ENCODE measurements around the gene KIAA1549. TPM values are rescaled to one million over a fixed set of nuclear protein-coding genes. Genes with fewer than 3 reads are reported as not detected.

KIAA1549 gene
- polyA plus RNA-seq, 1 donor (not counting 4 experiments of a cell fraction or from before 2014, with no cell fraction given), result 1.1 TPM

- H3K27me3 ChIP-seq (ENCODE audit: control insufficient read depth, extremely low read depth, insufficient read depth, low read length), result no peaks in the 10 kb centered on the region
- no peak for DNase-seq (ENCODE audit: low read depth, low spot score)
- FAIRE-seq, result no peak
Measured at GRCh38 chr7:138970446-138970845, 10.7 kb downstream of the KIAA1549 start.

GRCh38 chr7:138967159-138967558 lies 14.0 kb downstream of the KIAA1549 start:
- Histone ChIP-seq H3K9ac (ENCODE audit: control insufficient read depth, extremely low read depth, insufficient read depth, low read length) (no peak overlapping the region), H3K79me2 (ENCODE audit: control insufficient read depth, insufficient read depth, low read length) (no peaks in the 10 kb centered on the region), H3K36me3 (ENCODE audit: control insufficient read depth in 2 of 2, extremely low read depth in 1 of 2, insufficient read depth in 2 of 2, low read length in 2 of 2) (no peaks in the 10 kb centered on the region), H3K9me1 (ENCODE audit: control insufficient read depth, extremely low read depth, insufficient read depth, low read length) (no peaks in the 10 kb centered on the region), H3K4me1 (ENCODE audit: control insufficient read depth, extremely low read depth, insufficient read depth, low read length) (no peaks in the 10 kb centered on the region), H2AFZ (ENCODE audit: control insufficient read depth, low read length) (no peak overlapping the region), H3K4me2 (ENCODE audit: control insufficient read depth, extremely low read depth, insufficient read depth, low read depth, low read length) (no peak overlapping the region), H4K20me1 (ENCODE audit: control insufficient read depth, extremely low read depth, insufficient read depth, low read length) (no peaks in the 10 kb centered on the region), H3K4me3 (ENCODE audit: control insufficient read depth in 2 of 3, extremely low read depth in 1 of 3, insufficient read depth in 2 of 3, low read depth in 1 of 3, low read length in 3 of 3) (no peak overlapping the region), H3K27ac (ENCODE audit: control insufficient read depth, insufficient read depth, low read length) (no peak overlapping the region), H3K27me3 (ENCODE audit: control insufficient read depth, extremely low read depth, insufficient read depth, low read length) (no peaks in the 10 kb centered on the region), H3K9me3 (ENCODE audit: control insufficient read depth, low read depth, low read length) (no peaks in the 10 kb centered on the region)
- dilution Hi-C loops (cut with MboI; ENCODE audit: extremely low pct_ligation_motif_present, low sequenced_read_pairs), result no loop called here
- FAIRE-seq, result no peak
- TF ChIP-seq EZH2 (IDR thresholded peaks at IDR 0.05; ENCODE audit: low read length), result no peak
- no peak for TF ChIP-seq CTCF (optimal IDR thresholded peaks at IDR 0.05 in 1 of 3, IDR thresholded peaks at IDR 0.05 in 1 of 3, conservative IDR thresholded peaks at IDR 0.05 in 1 of 3; ENCODE audit: extremely low read depth in 1 of 3, insufficient read depth in 2 of 3, low read length in 3 of 3)
- no peak for DNase-seq (ENCODE audit: low read depth, low spot score)

More at GRCh38 chr7:138970446-138970845, 10.7 kb downstream of the KIAA1549 start:
- no peaks in the 10 kb centered on the region for H3K9me3 ChIP-seq (ENCODE audit: control insufficient read depth, low read depth, low read length)
- no peak overlapping the region for H3K27ac ChIP-seq (ENCODE audit: control insufficient read depth, insufficient read depth, low read length)
- no peaks in the 10 kb centered on the region for H3K36me3 ChIP-seq (ENCODE audit: control insufficient read depth in 2 of 2, extremely low read depth in 1 of 2, insufficient read depth in 2 of 2, low read length in 2 of 2)
- H3K4me3 ChIP-seq (ENCODE audit: control insufficient read depth in 2 of 3, extremely low read depth in 1 of 3, insufficient read depth in 2 of 3, low read depth in 1 of 3, low read length in 3 of 3), result no peak overlapping the region
- dilution Hi-C loops (cut with MboI; ENCODE audit: extremely low pct_ligation_motif_present, low sequenced_read_pairs), result no loop called here
- no peak overlapping the region for H2AFZ ChIP-seq (ENCODE audit: control insufficient read depth, low read length)
- TF ChIP-seq CTCF (optimal IDR thresholded peaks at IDR 0.05 in 1 of 3, IDR thresholded peaks at IDR 0.05 in 1 of 3, conservative IDR thresholded peaks at IDR 0.05 in 1 of 3; ENCODE audit: extremely low read depth in 1 of 3, insufficient read depth in 2 of 3, low read length in 3 of 3), result no peak
- no peaks in the 10 kb centered on the region for H4K20me1 ChIP-seq (ENCODE audit: control insufficient read depth, extremely low read depth, insufficient read depth, low read length)
- no peak overlapping the region for H3K4me2 ChIP-seq (ENCODE audit: control insufficient read depth, extremely low read depth, insufficient read depth, low read depth, low read length)
- H3K79me2 ChIP-seq (ENCODE audit: control insufficient read depth, insufficient read depth, low read length), result no peaks in the 10 kb centered on the region
- H3K4me1 ChIP-seq (ENCODE audit: control insufficient read depth, extremely low read depth, insufficient read depth, low read length), result no peaks in the 10 kb centered on the region
- H3K9me1 ChIP-seq (ENCODE audit: control insufficient read depth, extremely low read depth, insufficient read depth, low read length), result no peaks in the 10 kb centered on the region
- no peak overlapping the region for H3K9ac ChIP-seq (ENCODE audit: control insufficient read depth, extremely low read depth, insufficient read depth, low read length)

All from keratinocyte (primary cell).